ENCODE results near the gene PLPP3.

The PLPP3 gene

DNA sequence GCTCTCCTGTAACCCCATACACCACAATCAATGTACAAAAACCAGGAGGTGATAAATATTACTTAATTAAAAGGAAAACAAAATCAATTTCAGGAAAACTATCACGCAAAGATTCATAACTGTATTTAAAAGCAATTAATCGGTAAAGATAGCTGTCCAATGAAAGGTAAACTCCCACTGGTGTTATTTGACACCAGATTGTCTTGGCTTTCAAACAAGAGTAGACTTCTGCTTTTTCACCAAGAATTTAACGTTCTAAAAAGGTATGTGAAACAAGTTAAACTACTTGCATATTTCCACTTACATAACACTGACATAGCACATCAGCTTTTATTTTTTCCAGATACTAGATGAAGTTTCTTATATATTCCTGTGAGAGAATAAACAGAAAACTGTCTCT, 3.5 kb downstream of the PLPP3 start:
- DNase-seq: peak in 1 of 4 experiments; percentile 22

DNA sequence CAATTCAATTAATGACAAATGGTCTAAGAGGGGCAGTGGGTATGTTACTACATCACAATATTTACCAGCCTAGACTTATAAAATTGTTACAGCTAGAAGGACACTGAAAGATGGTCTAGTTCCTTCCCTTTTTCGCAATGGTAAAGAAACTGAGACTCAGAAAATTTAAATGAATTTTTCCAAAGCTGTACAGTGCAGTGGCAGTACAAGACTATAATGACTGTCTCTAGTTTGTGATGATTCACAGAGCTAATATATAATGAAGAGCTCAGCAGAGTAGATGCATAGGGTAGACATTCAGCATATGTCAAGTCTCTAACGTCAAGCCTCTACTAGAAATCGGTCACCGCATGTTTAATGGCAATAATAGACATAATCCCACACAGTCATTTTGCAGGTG, 4.6 kb downstream of the PLPP3 start:
- no peak for DNase-seq

DNA sequence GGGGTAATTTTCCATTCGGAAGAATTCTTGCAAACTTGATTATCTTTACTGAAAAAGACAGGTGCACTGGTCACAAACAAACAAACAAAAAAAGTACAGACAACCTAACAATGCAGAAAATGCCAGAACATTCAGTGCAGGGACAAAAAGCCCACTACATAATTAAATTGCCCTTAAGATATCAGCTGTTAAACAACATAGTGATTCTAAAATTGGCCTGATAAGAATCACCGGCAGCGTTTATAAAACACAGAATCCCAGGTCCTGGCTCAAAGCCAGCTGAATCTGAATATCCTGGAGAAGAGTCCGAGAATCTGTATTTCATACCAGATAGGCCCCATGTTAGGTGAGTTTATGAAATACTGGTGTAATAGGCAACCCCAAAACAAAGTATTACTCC, 6.1 kb downstream of the PLPP3 start:
- DNase-seq: no peak

DNA sequence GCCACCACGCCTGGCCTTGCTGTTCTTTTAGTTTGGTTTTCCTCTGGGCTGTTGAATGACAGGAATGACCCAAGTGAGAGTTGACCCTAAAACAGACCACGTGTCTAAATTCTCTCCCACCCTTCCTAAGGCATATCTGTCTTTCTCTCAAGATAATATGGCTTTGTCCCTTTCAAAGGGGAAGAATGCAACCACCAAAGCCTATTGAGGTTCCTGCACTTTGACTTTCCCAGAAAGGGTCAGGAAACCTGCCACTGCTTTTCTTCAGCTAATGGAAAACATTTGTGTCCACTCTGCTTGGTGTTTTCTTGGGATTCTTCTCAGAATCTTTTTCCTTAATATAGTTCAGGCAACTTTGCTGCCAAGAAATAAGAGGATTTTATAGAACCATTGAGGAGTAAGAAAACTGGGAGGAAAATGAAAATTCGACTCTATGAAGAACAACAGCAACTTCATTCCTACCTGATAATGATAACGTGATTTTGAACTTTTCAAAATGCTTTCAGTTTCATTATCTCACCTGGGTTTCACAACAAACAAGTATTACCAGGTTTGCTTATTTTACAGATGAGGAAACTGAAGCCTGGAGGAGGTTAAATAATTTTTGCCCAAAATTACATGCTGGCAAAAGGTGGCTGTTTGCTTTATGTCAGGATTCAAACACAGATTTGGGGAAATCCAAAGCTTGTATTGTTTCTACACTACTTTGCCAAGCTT, 6.9 kb downstream of the PLPP3 start:
- DNase-seq: no peak

DNA sequence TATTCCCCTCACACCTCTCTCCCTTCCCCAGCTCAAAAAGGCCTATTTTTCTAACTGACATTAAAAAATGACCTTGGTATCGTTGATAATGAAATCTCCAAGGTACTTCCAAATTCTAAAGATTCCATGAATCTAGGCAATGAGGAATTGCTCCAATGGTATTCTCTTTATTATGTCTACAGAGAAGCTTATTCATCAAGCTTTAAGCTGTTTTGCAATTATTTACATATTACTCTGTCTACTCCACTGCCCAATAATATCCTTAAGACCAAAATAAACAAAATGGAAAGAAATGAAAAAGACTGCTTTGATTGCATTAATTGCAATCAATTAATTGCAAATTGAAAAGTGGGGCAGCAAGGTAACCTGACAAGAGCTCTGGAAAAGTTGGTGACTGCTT, 7.9 kb downstream of the PLPP3 start:
- no peak for DNase-seq

DNA sequence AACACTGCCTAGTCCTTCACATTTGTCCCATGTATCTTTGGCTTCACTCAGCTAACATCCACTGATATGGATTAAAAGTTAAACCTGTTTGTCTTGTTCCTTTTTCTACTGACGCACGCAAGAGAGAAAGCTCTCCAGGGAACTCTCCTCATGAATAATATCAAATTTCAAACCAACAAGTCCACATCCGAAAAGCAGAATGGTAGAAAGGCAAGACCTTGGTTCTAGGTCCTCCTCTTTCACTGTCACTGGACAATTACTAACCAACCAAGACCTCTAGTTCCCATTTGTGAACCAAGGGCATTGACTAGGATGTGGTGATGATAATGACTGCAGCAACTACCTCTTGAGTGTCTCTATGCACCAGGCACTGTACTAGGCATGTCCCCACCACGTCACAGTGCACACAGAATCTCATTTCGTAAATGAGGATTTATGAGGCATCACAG, 8.4 kb downstream of the PLPP3 start:
- DNase-seq: peak in 1 of 4 experiments; percentile 16

DNA sequence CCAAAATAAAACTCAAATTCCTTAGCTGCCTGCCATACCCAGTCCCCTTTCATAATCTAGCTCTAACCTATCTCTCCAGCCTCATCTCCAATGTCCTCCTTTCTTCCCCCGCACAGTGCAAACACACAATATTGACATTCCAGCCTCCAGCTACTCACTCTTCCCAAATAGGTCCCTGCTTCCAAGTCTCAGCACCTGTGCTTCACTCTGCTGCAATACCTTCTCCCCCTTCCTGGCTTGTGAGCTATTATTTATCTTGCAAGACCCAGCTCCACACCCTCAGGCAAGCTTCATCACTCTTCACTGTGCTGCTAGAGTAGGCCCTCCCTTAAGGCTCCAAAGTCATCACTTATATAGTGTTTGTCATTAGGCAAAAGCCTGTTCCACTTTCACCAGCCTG, 9.7 kb downstream of the PLPP3 start:
- no peak for DNase-seq

DNA sequence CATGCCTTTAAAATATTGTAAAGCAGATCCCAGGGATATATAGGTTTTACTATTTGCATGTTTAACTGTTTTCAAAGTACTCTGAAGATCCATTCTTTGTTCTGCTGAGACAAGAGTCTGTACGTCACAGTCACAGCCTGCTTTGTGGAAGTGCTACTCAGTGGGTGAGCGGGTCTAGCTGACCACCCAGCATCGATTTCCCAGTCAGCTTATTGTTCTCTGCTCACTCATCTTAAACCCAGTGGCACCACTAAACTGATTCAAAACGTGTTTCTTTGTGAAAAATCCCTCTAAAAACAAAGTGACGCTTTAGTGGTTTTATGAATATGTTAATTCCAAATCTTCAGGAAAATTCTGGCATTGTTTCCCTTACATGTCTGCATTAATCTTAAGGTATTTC, 12.4 kb downstream of the PLPP3 start:
- no peak for DNase-seq

DNA sequence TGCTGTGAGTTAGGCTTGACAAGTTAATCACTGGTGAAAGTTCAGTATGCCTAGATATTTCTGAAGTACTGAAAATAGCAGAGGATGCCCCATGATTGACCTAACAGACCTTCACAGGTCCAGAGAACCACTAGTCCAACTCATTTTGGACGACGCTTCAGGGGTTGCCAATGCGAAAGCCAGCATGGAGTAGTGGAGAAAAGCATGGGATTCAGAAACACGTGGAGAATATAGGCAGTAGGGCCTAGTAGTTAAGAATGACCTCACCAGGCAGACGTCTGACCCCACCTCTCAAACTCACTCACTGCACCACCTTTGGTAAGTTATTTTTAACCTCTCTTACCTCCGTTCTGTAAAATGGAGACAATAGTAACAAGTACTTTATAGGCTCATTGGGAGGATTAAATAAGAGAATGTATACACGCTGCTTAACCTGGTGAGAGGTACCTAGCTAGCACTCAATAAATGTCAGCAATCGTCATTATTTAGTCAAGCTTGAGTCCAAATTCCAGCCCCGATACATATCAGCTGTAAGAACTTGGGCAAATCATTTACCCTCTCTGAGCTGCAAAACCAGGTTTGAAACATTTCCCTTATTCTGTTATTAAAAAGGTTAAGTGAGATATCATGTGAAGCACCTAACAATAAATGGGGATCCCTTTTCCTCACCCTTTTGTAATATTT, 13.2 kb downstream of the PLPP3 start:
- DNase-seq: no peak

DNA sequence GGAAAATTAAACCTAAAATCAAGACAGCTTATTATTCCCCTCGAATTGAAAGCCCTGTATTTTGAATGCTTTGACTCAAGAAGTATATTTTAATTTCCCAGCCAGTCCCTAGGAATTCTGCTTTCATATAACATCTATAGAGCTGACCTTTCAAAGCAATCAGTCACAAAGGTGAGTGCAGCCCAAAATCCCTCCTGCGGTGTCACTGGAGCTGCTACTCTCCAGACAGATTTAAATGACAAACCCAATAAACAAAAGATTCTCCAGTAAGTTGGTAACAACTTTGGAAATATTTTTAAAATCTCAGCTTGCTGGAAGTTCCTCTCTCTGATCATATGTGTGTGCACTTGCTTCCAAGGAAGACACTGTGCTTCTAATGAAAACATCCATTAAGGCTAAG, 14.7 kb downstream of the PLPP3 start:
- no peak for DNase-seq

DNA sequence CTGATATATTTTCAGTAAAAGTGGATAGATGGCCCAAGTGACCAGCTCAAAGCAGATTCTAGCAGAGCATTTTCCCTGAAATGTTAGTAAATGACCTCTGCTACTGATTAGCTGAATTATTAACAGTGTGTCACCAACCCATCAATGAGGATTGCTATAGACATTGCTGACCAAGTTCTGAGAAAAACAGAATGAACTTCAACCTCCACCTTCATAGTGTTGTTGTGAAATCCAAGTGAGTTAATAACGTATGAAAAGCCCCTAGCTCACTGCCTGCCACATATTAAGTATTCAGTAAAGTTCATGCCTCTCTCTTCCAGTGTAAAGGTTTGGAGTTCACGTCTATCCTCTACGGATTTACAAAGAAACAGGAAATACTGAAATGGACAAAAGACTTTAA, 15.8 kb downstream of the PLPP3 start:
- no peak for DNase-seq

DNA sequence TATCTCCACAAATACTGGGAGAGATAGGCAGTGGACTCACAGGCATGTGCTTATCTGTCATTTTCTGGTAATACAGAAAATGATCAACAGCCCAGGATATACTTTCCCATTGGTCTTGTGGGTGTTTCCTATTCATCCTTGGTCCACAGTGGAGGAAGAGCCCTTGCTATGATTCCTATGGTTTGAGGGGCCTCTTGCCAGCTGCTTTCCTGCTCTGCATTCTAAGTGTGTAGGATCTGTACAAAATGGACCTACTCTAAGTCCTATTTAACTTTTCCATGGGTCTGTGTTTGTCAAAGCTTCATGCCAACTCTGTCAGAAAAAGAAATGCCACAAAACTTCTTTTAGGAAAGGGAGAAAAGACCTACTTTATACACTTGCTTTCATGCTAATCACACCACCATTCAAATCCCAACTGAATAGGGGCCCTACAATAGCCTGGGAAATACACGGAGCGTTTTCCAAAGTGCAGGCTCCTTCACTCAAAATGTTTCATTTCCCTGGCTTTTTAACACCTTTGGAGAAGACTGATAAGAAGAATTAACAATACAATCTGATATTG, 16.4 kb downstream of the PLPP3 start:
- DNase-seq: no peak

DNA sequence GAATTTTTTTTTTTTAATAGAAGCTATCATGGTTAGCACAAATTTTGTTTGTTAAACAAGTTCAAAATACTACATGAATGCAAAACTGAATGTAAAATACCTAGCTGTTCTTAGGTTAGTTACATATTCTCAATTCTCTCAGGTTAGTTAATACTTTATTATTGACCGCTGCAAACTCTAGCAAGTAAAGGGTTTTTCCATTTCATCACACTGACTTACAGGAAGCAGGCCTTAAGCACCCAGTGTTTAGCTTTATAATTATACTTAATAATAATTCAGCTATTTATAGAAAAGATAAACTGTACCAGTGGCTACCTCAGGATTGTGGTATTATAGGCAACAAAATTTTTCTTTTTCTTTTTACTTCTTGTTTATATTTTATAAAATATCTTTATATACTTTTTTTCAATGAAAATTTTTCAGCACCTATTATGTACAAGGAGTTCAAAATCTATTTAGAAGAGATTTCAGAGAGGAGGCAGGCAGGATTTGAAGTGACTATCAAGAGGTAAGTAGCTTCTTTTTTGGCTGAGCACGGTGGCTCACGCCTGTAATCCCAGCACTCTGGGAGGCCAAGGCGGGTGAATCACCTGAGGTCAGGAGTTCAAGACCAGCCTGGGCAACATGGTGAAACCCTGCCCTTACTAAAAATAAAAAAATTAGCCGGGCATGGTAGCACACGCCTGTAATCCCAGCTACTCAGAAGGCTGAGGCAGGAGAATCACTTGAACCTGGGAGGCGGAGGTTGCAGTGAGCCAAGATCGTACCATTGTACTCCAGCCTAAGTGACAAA, 17.9 kb downstream of the PLPP3 start:
- DNase-seq: no peak

DNA sequence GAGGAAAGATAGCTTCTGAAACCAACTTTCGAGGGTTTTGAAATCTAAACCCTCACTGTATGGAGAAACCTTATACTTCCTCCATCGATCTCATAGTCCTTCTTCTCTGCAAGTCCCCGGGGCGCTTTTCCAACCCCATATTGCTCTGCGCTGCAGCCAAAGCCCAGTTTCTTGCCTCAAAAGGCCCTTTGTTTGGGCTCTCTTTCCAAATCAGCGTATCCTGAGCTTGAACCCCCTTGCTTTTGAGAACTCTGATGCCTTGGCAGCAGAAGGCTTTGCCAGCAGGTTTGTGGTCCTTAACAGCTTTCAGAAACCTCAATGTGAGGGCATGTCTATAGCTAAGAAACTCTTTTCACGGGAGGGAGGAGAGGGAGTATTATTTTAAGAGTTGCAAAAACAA, 21.6 kb downstream of the PLPP3 start:
- DNase-seq: peak in 2 of 4 experiments; percentile 12 to 29

DNA sequence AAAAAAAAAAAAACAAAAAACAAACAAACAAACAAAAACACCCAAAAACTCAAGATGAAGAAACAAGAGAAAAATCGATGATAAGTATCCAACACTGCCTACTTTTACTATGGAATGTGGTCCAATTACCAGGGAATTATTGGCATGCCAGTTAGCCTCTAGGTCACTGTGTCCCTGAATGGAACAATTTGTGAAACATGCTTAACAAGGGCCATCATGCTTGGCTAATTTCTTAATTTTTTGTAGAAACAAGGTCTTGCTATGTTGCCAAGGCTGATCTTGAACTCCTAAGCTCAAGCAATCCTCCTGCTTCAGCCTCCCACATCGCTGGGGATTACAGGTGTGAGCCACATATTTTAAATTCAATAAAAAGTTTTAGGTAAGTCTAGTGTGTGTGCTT, 23.9 kb downstream of the PLPP3 start:
- no peak for DNase-seq

DNA sequence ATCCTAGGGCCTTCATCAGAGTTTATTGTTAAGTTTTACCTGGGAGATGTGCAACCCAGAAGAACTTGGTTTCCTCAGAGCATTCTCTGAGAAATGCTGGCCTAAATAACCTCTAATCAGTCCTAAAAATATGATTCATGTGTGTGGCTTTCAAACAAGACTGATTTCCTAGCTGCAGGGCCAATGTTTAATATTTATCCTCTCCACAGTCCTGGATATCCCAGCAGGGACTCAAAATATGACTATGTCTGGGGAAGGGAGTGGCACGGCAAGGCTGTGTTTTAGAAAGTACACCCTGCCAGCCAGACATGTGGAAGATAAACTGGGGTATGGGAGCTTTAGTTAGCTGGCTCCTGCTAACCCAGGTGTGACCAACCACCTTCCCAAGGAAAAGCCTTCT, 26.3 kb downstream of the PLPP3 start:
- no peak for DNase-seq

DNA sequence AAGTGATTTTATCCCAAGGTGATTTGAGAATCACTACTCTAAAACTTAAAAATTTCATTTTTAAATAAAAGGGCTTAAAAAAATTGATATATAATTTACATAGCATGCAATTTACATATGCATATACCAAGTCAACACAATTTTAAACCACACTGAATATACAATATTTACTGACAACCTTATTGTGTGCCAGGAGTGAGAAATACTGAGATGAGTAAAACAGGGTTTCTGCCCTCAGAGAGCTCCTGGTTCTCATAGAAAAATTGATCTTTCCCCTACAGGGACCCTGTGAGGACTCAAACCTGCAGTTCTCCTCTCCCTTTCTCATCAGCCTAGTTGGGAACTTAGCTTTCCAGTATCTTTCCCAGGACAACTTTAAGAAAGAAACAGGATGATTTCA, 27.0 kb downstream of the PLPP3 start:
- DNase-seq: no peak

DNA sequence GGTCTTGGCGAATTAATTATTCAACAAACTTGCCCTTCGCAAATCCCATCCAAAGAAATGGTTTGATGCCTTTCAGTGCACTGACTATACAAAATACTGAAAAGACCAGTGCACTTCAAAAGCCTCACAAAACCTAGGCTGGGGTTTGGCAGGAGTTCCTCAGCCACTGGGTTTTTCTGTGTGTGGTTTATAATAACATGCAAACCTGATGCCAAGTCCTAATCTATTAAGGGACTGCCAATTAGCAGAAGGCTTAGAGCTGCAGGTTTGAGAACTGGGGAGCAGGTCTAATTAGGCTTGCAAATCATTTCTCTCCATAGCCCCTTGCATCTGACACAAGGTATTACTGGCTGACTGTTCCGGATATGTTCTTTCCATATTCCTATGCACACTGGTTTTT, 27.7 kb downstream of the PLPP3 start:
- DNase-seq: no peak

DNA sequence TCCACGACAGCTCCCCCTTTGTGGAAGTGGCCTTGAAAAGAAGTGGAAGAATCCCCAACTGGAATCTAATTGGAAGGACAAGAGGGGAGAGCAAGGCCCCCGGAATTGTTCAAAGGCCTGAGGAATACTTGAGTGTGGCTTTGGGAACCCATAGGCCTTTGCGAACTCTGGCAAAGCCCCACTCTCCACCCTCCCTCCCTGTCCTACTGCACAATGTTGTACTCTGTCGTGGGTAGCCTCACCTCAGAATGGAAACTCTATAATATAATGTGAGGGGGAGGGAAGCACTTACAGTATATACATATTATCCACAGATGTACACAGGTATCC, 28.5 kb downstream of the PLPP3 start:
- no peak for DNase-seq

DNA sequence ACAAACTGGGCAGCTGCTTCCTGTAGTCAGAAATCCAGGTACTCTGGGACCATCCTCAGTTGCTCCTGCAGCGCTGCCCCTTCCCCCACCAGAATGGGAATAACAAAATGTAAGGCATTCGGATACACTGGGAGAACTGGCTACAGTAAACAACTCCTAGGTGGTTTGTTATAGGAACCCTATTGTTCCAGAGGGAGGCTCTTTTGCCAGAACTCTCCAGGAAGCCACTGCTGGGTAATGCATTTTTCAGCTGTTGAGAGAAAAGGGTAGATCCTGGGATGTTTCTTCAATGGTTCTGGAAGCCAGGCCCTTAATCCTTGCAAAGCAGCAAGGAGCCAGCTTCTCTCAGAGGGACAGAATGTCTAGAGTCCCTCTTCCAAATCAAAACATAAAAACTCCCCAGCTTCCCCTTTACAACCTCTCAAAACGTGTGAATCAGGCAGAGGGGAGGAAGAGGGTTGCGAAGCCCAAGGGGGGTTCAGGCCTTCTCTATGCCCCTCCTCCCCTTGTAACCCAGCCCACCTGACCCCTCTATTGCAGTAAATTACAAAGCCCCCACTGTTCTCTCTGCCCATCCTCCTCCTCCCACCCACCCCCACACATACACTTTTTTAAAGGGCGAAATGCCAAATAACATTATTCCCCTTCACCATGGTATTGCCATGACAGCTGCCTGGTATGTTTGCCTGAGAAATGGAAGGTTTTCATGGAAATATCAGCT, 29.1 kb downstream of the PLPP3 start:
- DNase-seq: no peak

DNA sequence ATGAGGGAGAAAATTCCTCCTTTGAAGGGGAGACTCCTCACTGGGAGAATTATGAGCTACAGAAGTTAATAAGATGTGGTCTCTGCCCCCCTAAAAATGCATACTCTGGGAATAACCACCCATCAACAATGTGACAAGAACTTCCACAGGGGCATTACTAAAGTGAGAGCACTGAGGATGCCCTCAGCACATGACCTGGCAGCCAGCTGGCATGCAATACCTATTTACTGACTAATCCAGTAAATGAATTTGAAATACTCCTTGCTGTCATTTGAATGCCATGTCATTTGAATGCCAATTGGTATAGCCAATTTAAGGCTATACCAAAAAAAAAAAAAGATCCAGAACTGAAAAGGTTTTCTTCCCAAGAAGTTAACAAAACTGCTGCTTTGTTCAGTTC, 30.8 kb downstream of the PLPP3 start:
- no peak for DNase-seq

DNA sequence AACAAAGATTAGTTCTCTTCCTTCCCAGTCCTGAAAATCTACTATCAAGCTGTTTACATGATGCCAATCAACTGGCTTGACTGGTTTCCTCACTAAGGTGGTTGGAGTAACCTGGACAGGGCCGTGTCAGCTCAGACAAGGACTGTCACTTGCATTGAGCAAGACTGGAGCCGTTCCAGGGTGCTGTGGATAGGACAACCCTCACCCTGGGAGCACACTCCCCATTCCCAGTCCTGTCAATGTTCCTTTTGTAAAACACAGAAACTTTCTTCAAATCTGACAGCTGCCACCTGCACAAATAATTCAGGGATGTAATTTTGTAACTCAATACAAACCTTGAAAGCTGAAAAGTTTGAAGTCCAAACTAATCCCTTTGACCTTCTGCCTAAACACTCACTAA, 31.4 kb downstream of the PLPP3 start:
- DNase-seq: no peak

DNA sequence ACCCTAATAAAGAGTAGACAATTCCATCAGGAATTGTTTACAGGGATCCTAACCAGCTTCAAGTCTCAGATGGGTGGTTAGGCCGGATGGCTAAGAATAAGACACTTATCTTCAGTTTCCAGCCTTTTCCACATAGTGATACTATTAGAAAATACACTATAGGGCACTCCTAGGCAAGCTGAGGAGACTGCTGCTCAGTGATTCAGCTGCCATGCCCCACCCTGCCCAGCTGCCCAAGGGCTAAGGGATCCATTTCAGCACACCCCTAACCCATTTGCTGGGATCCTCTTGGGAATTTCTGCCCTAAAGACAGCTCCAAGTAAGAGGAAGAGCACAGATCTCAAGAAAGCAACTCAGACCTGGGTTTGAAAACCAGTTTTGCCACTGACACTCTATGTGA, 31.9 kb downstream of the PLPP3 start:
- DNase-seq: no peak

All from suppressor macrophage (primary cell).